Adipocyte (in vitro differentiated cells): ENCODE results near the gene ARHGAP40.
A peak's percentile ranks its signal among the peaks of the same experiment; 100 is the strongest.

ENCODE experiments used
- DNase-seq: peaks from one replicate; pipeline ENCODE4 v3.0.0-alpha.2; 2015; ENCODE audit warnings: low read depth
- H3K27me3 ChIP-seq: replicated peaks from 2 replicates; pipeline ENCODE4 v1.7.0; 2013; ENCODE audit warnings: mild to moderate bottlenecking, low read length, moderate library complexity; ENCODE audit not compliant: control insufficient read depth, insufficient read depth
- H3K36me3 ChIP-seq: 2 replicates; pipeline ENCODE4 v1.7.0; 2013; ENCODE audit warnings: low read length, mild to moderate bottlenecking, moderate library complexity; ENCODE audit not compliant: control insufficient read depth, insufficient read depth, severe bottlenecking
- H3K4me1 ChIP-seq: 2 replicates; pipeline ENCODE4 v1.7.0; 2013; ENCODE audit warnings: mild to moderate bottlenecking, low read length, moderate library complexity; ENCODE audit not compliant: control insufficient read depth, insufficient read depth
- H3K4me3 ChIP-seq: 2 replicates; pipeline ENCODE4 v1.7.0; 2013; ENCODE audit warnings: mild to moderate bottlenecking, low read length, moderate library complexity
- H3K9ac ChIP-seq: 2 replicates; pipeline ENCODE4 v1.7.0; 2013; ENCODE audit warnings: mild to moderate bottlenecking, low read length, moderate library complexity
- H3K9me3 ChIP-seq: 2 replicates; pipeline ENCODE4 v1.7.0; 2013; ENCODE audit warnings: mild to moderate bottlenecking, low read length, moderate library complexity; ENCODE audit not compliant: control insufficient read depth

ARHGAP40 gene

GRCh38 chr20:38573413-38573812 lies 28.2 kb upstream of the ARHGAP40 start:
- Histone ChIP-seq H3K27me3 (no peaks in the 10 kb centered on the region), H3K9ac (no peak overlapping the region), H3K4me3 (peak overlapping the region; percentile 1), H3K9me3 (no peaks in the 10 kb centered on the region), H3K36me3 (peaks cover 78% of the 10 kb centered on the region), H3K4me1 (peaks cover 5% of the 10 kb centered on the region)
- no peak for DNase-seq

- no peak overlapping the region for H3K9ac ChIP-seq
- no peaks in the 10 kb centered on the region for H3K9me3 ChIP-seq
- H3K4me1 ChIP-seq: peaks cover 3% of the 10 kb centered on the region
- DNase-seq: no peak
- peaks cover 33% of the 10 kb centered on the region for H3K36me3 ChIP-seq
- peaks cover 9% of the 10 kb centered on the region for H3K27me3 ChIP-seq
- H3K4me3 ChIP-seq: no peak overlapping the region
Measured at GRCh38 chr20:38579219-38579910, 22.2 kb upstream of the ARHGAP40 start.

GRCh38 chr20:38579921-38580320 lies 21.7 kb upstream of the ARHGAP40 start:
- Histone ChIP-seq H3K4me1 (peaks cover 3% of the 10 kb centered on the region), H3K27me3 (peaks cover 9% of the 10 kb centered on the region), H3K4me3 (no peak overlapping the region), H3K9me3 (no peaks in the 10 kb centered on the region), H3K9ac (no peak overlapping the region), H3K36me3 (peaks cover 28% of the 10 kb centered on the region)
- no peak for DNase-seq

- peaks cover 17% of the 10 kb centered on the region for H3K36me3 ChIP-seq
- peaks cover 9% of the 10 kb centered on the region for H3K27me3 ChIP-seq
- peaks cover 3% of the 10 kb centered on the region for H3K4me1 ChIP-seq
- no peak for DNase-seq
- H3K4me3 ChIP-seq: no peak within 1 kb of the TSS
- H3K9me3 ChIP-seq: no peaks in the 10 kb centered on the region
- H3K9ac ChIP-seq: no peak within 1 kb of the TSS
Measured at GRCh38 chr20:38581013-38581412, 20.6 kb upstream of the ARHGAP40 start, which contains the start of gene ADIG. ADIG (plus strand) TSS chr20:38581197; CDS start chr20:38581251, 54 bp downstream.

- H3K4me1 ChIP-seq: peaks cover 3% of the 10 kb centered on the region
- H3K36me3 ChIP-seq: peaks cover 11% of the 10 kb centered on the region
- no peaks in the 10 kb centered on the region for H3K9me3 ChIP-seq
- H3K27me3 ChIP-seq: peaks cover 9% of the 10 kb centered on the region
- no peak overlapping the region for H3K9ac ChIP-seq
- DNase-seq: no peak
- H3K4me3 ChIP-seq: no peak overlapping the region
Measured at GRCh38 chr20:38581830-38582358, 19.7 kb upstream of the ARHGAP40 start.

GRCh38 chr20:38583306-38583705 lies 18.3 kb upstream of the ARHGAP40 start:
- Histone ChIP-seq H3K9me3 (no peaks in the 10 kb centered on the region), H3K9ac (no peak overlapping the region), H3K27me3 (peaks cover 12% of the 10 kb centered on the region), H3K4me3 (no peak overlapping the region), H3K4me1 (peaks cover 3% of the 10 kb centered on the region), H3K36me3 (peaks cover under 1% of the 10 kb centered on the region)
- no peak for DNase-seq

GRCh38 chr20:38584099-38584763 lies 17.4 kb upstream of the ARHGAP40 start:
- Histone ChIP-seq H3K36me3 (no peaks in the 10 kb centered on the region), H3K27me3 (peaks cover 14% of the 10 kb centered on the region), H3K4me1 (peaks cover 3% of the 10 kb centered on the region), H3K9me3 (no peaks in the 10 kb centered on the region), H3K4me3 (no peak overlapping the region), H3K9ac (no peak overlapping the region)
- DNase-seq: no peak

- Histone ChIP-seq H3K27me3 (peaks cover 28% of the 10 kb centered on the region), H3K9ac (no peak overlapping the region), H3K9me3 (no peaks in the 10 kb centered on the region), H3K36me3 (no peaks in the 10 kb centered on the region), H3K4me3 (no peak overlapping the region), H3K4me1 (peaks cover 3% of the 10 kb centered on the region)
- no peak for DNase-seq
Measured at GRCh38 chr20:38585404-38586180, 16.0 kb upstream of the ARHGAP40 start.

GRCh38 chr20:38586181-38586525 lies 15.5 kb upstream of the ARHGAP40 start:
- Histone ChIP-seq H3K27me3 (peaks cover 29% of the 10 kb centered on the region), H3K4me3 (no peak overlapping the region), H3K9ac (no peak overlapping the region), H3K36me3 (no peaks in the 10 kb centered on the region), H3K4me1 (peaks cover 3% of the 10 kb centered on the region), H3K9me3 (no peaks in the 10 kb centered on the region)
- DNase-seq: no peak

GRCh38 chr20:38588303-38588702 lies 13.3 kb upstream of the ARHGAP40 start:
- H3K27me3 ChIP-seq: peaks cover 29% of the 10 kb centered on the region
- H3K9me3 ChIP-seq: no peaks in the 10 kb centered on the region
- H3K9ac ChIP-seq: no peak overlapping the region
- H3K36me3 ChIP-seq: no peaks in the 10 kb centered on the region
- DNase-seq: no peak
- no peak overlapping the region for H3K4me3 ChIP-seq
- H3K4me1 ChIP-seq: no peaks in the 10 kb centered on the region

- Histone ChIP-seq H3K27me3 (peaks cover 22% of the 10 kb centered on the region), H3K4me1 (no peaks in the 10 kb centered on the region), H3K36me3 (no peaks in the 10 kb centered on the region), H3K9ac (no peak overlapping the region), H3K4me3 (no peak overlapping the region), H3K9me3 (no peaks in the 10 kb centered on the region)
- DNase-seq: no peak
Measured at GRCh38 chr20:38589351-38589750, 12.3 kb upstream of the ARHGAP40 start.
